Osteoblast (primary cell): ENCODE data around the gene ZNF814. TPM values are rescaled to one million over a fixed set of nuclear protein-coding genes. Genes with fewer than 3 reads are reported as not detected.

Experiments used
- DNase-seq: peaks from one replicate; pipeline ENCODE4 v3.0.0; 2011; ENCODE audit warnings: low spot score, mixed read lengths; ENCODE audit not compliant: insufficient read length; ENCODE audit errors: missing footprints
- H2AFZ ChIP-seq: 2 replicates; pipeline ENCODE4 v1.6.0; 2011; ENCODE audit warnings: mild to moderate bottlenecking, low read length
- H3K27ac ChIP-seq: 2 replicates; pipeline ENCODE4 v1.5.1; 2011; ENCODE audit warnings: mild to moderate bottlenecking, low read depth, low read length, moderate library complexity
- H3K27me3 ChIP-seq: 2 replicates; pipeline ENCODE4 v1.6.0; 2012; ENCODE audit warnings: mild to moderate bottlenecking, control low read depth, inconsistent platforms, low read length, moderate library complexity; ENCODE audit not compliant: insufficient read depth
- H3K36me3 ChIP-seq: 2 replicates; pipeline ENCODE4 v1.5.1; 2011; ENCODE audit warnings: mild to moderate bottlenecking, low read length, control low read depth, moderate library complexity; ENCODE audit not compliant: insufficient read depth
- H3K4me1 ChIP-seq: 2 replicates; pipeline ENCODE4 v1.5.1; 2011; ENCODE audit warnings: mild to moderate bottlenecking, low read length, control low read depth, moderate library complexity; ENCODE audit not compliant: insufficient read depth
- H3K4me2 ChIP-seq: 2 replicates; pipeline ENCODE4 v1.6.0; 2011; ENCODE audit warnings: mild to moderate bottlenecking, low read length; ENCODE audit not compliant: insufficient read depth
- H3K4me3 ChIP-seq: fragments of 200-600 bp; sonication (generic); 3 replicates; pipeline ENCODE4 v1.5.1; 2012; ENCODE audit warnings: mild to moderate bottlenecking, low read length, inconsistent platforms; ENCODE audit not compliant: insufficient read depth
- H3K79me2 ChIP-seq: 2 replicates; pipeline ENCODE4 v1.6.0; 2012; ENCODE audit warnings: mild to moderate bottlenecking, low read length, control low read depth, inconsistent platforms; ENCODE audit not compliant: insufficient read depth
- H3K9me3 ChIP-seq: 2 replicates; pipeline ENCODE4 v1.5.1; 2011; ENCODE audit warnings: low read depth, low read length, control low read depth
- H4K20me1 ChIP-seq: 2 replicates; pipeline ENCODE4 v1.6.0; 2012; ENCODE audit warnings: mild to moderate bottlenecking, low read length, control low read depth; ENCODE audit not compliant: insufficient read depth
- CTCF ChIP-seq: IDR thresholded peaks from 2 replicates; pipeline ENCODE4 v1.5.1; 2011; ENCODE audit warnings: mild to moderate bottlenecking, low read depth, low read length, moderate library complexity; ENCODE audit errors: extremely low read depth
- total RNA-seq: library from RNA; depleted of rRNA; stranded (reverse); fragments of >200 nt; gene quantifications from 2 replicates; pipeline ENCODE4 v1.2.3, GENCODE V29; 2012

Gene ZNF814
- total RNA-seq, 1 donor = 12.7 TPM

GRCh38 chr19:57816652-57817051, 72.2 kb downstream of the ZNF814 start:
- no peaks in the 10 kb centered on the region for H3K9me3 ChIP-seq
- TF ChIP-seq CTCF = no peak
- no peak overlapping the region for H3K4me2 ChIP-seq
- H4K20me1 ChIP-seq = peaks cover 2% of the 10 kb centered on the region
- no peak overlapping the region for H2AFZ ChIP-seq
- peaks cover 11% of the 10 kb centered on the region for H3K4me1 ChIP-seq
- DNase-seq = no peak
- no peak overlapping the region for H3K27ac ChIP-seq
- peaks cover 40% of the 10 kb centered on the region for H3K79me2 ChIP-seq
- H3K36me3 ChIP-seq = peaks cover 6% of the 10 kb centered on the region
- no peak overlapping the region for H3K4me3 ChIP-seq
- H3K27me3 ChIP-seq = no peaks in the 10 kb centered on the region

GRCh38 chr19:57815247-57816075, 73.4 kb downstream of the ZNF814 start:
- H2AFZ ChIP-seq = no peak overlapping the region
- no peak for TF ChIP-seq CTCF
- H3K4me3 ChIP-seq = peak overlapping the region; percentile 92

GRCh38 chr19:57814505-57815246, 74.2 kb downstream of the ZNF814 start, which contains the start of gene ZNF552:
Gene ZNF552 (minus strand): TSS chr19:57814913. CDS start chr19:57814743, 170 bp downstream.
- peak within 1 kb of the TSS; percentile 75 for H3K4me2 ChIP-seq
- peak within 1 kb of the TSS; percentile 92 for H2AFZ ChIP-seq
- DNase-seq = peak; percentile 96
- H3K36me3 ChIP-seq = peaks cover 8% of the 10 kb centered on the region
- no peak for TF ChIP-seq CTCF
- H3K9me3 ChIP-seq = no peaks in the 10 kb centered on the region
- H3K79me2 ChIP-seq = peaks cover 26% of the 10 kb centered on the region
- H3K4me1 ChIP-seq = peaks cover 5% of the 10 kb centered on the region
- H4K20me1 ChIP-seq = no peaks in the 10 kb centered on the region
- H3K4me3 ChIP-seq = peak within 1 kb of the TSS; percentile 92
- H3K27me3 ChIP-seq = no peaks in the 10 kb centered on the region
- H3K27ac ChIP-seq = peak within 1 kb of the TSS; percentile 61

More at GRCh38 chr19:57815247-57816075, 73.4 kb downstream of the ZNF814 start:
- Histone ChIP-seq H3K27ac (peak overlapping the region; percentile 61), H3K4me1 (peaks cover 7% of the 10 kb centered on the region), H3K4me2 (peak overlapping the region; percentile 75), H3K9me3 (no peaks in the 10 kb centered on the region), H4K20me1 (no peaks in the 10 kb centered on the region), H3K36me3 (peaks cover 6% of the 10 kb centered on the region), H3K79me2 (peaks cover 30% of the 10 kb centered on the region), H3K27me3 (no peaks in the 10 kb centered on the region)
- DNase-seq = no peak
